HepG2 (cell line): ENCODE data around the gene TANGO2. TPM values are rescaled to one million over a fixed set of nuclear protein-coding genes. Genes with fewer than 3 reads are reported as not detected.

Experiments
- ATAC-seq: fragments of 200-7000 bp; cut with Tn5 transposase; 3 replicates; pipeline ENCODE4 v1.9.1; 2020; ENCODE audit warnings: mild to moderate bottlenecking, moderate library complexity
- BruUV-seq: library from RNA; stranded (reverse); fragments of 400-500 nt; replicated peaks from 2 replicates; lab custom pipeline; 2021; lab: Mats Ljungman, UMichigan
- CTCF ChIA-PET: fragments of 300-600 bp; formaldehyde crosslinking; extraction: SDS; loops from one replicate; lab custom pipeline; 2021; ENCODE audit warnings: low total read pairs, inconsistent platforms, low intra/inter-chr PET ratio; lab: Yijun Ruan, JAX
- POLR2A ChIA-PET: fragments of 350-600 bp; sonication (Branson Sonifier 250); formaldehyde crosslinking; loops from one replicate; lab custom pipeline; 2020; ENCODE audit warnings: antibody characterized with exemption, inconsistent platforms; lab: Yijun Ruan, JAX
- DNase-seq: peaks from one replicate; pipeline ENCODE4 v3.0.0-alpha.2; 2015; ENCODE audit warnings: low spot score
- FAIRE-seq: peaks from 3 replicates; lab custom pipeline; 2011; peaks lifted over from hg19 to GRCh38; lab: Jason Lieb, UNC
- H2AFZ ChIP-seq: one replicate; pipeline ENCODE4 v1.6.1; 2011; ENCODE audit warnings: low read length, inconsistent platforms
- H3K27ac ChIP-seq: fragments of 300-600 bp; 3 replicates; pipeline ENCODE4 v1.8.0; 2011; ENCODE audit warnings: mixed run types, mild to moderate bottlenecking, mixed read lengths, low read length, inconsistent platforms; ENCODE audit not compliant: insufficient read depth; ENCODE audit errors: extremely low read length
- H3K27me3 ChIP-seq, 2 experiments: fragments of 200-600 bp in 1 of 2; 2 replicates in 1 of 2; 3 replicates in 1 of 2; pipeline versions ENCODE4 v1.6.0 to v1.8.0; 2011; ENCODE audit warnings: low read length in 2 of 2, mild to moderate bottlenecking in 2 of 2, moderate library complexity in 2 of 2, inconsistent platforms in 1 of 2; ENCODE audit not compliant: insufficient read depth in 2 of 2, control insufficient read depth in 1 of 2
- H3K36me3 ChIP-seq, 2 experiments: fragments of 200-600 bp in 1 of 2; replicated peaks in 1 of 2; 2 replicates in 1 of 2; 3 replicates in 1 of 2; pipeline versions ENCODE4 v1.5.1 to v1.8.0; 2011; ENCODE audit warnings: low read length in 2 of 2, inconsistent platforms in 1 of 2; ENCODE audit not compliant: insufficient read depth in 2 of 2, control insufficient read depth in 1 of 2
- H3K4me1 ChIP-seq: 2 replicates; pipeline ENCODE4 v1.5.1; 2012; ENCODE audit warnings: low read length, inconsistent platforms; ENCODE audit not compliant: insufficient read depth
- H3K4me2 ChIP-seq: 2 replicates; pipeline ENCODE4 v1.6.0; 2011; ENCODE audit warnings: low read depth, low read length, inconsistent platforms
- H3K4me3 ChIP-seq, 3 experiments: fragments of 200-600 bp in 1 of 3; sonication (generic), shearing (Covaris generic) in 1 of 3; replicated peaks in 1 of 3; 2 replicates each; pipeline ENCODE4 v1.5.1; 2011 to 2016; ENCODE audit warnings: low read length in 3 of 3, inconsistent platforms in 2 of 3, low read depth in 2 of 3, mild to moderate bottlenecking in 2 of 3, control low read depth in 1 of 3, mixed read lengths in 1 of 3; ENCODE audit not compliant: insufficient read depth in 1 of 3
- H3K79me2 ChIP-seq: one replicate; pipeline ENCODE4 v1.6.1; 2011; ENCODE audit warnings: low read length, inconsistent platforms; ENCODE audit not compliant: insufficient read depth
- H3K9ac ChIP-seq: 2 replicates; pipeline ENCODE4 v1.6.0; 2011; ENCODE audit warnings: mild to moderate bottlenecking, low read depth, low read length, inconsistent platforms; ENCODE audit not compliant: insufficient read depth
- H3K9me3 ChIP-seq: 2 replicates; pipeline ENCODE4 v1.5.1; 2012; ENCODE audit warnings: mild to moderate bottlenecking, low read length
- H4K20me1 ChIP-seq: 2 replicates; pipeline ENCODE4 v1.6.0; 2011; ENCODE audit warnings: inconsistent platforms, mild to moderate bottlenecking, low read length, moderate library complexity; ENCODE audit not compliant: insufficient read depth
- HDAC2 ChIP-seq: sonication (generic); formaldehyde crosslinking; IDR thresholded peaks from 2 replicates; pipeline ENCODE4 v1.4.0; 2020; ENCODE audit warnings: missing genetic modification reagents
- KLF9 ChIP-seq: IDR thresholded peaks from 2 replicates; pipeline ENCODE4 v1.6.1; 2016; ENCODE audit warnings: low read depth
- PHF8 ChIP-seq: sonication (generic); formaldehyde crosslinking; IDR thresholded peaks from 2 replicates; pipeline ENCODE4 v1.5.0; 2020; ENCODE audit warnings: missing genetic modification reagents
- RAD51 ChIP-seq: fragments of 450-650 bp; IDR thresholded peaks from 2 replicates; pipeline ENCODE4 v1.6.1; 2016; ENCODE audit warnings: borderline replicate concordance
- TBX3 ChIP-seq: fragments of 450-650 bp; IDR thresholded peaks from 2 replicates; pipeline ENCODE4 v1.6.1; 2017; ENCODE audit warnings: antibody characterized with exemption, mild to moderate bottlenecking, inconsistent platforms, borderline replicate concordance
- U2AF1 ChIP-seq: fragments of 200-400 bp; formaldehyde crosslinking; optimal IDR thresholded peaks from 2 replicates; pipeline ENCODE3; 2017; ENCODE audit warnings: mild to moderate bottlenecking, low read depth, low read length
- ZKSCAN1 ChIP-seq: fragments of 150-350 bp; IDR thresholded peaks from 2 replicates; pipeline ENCODE4 v1.6.1; 2014; ENCODE audit warnings: low read length
- ZNF234 ChIP-seq: sonication (generic); formaldehyde crosslinking; conservative IDR thresholded peaks from 2 replicates; pipeline ENCODE4 v1.5.1; 2020; ENCODE audit warnings: mild to moderate bottlenecking, missing genetic modification reagents
- ZNF629 ChIP-seq: sonication (generic); formaldehyde crosslinking; conservative IDR thresholded peaks from 2 replicates; pipeline ENCODE4 v1.5.0; 2020; ENCODE audit warnings: missing genetic modification reagents
- ZNF879 ChIP-seq: sonication (generic); formaldehyde crosslinking; IDR thresholded peaks from 2 replicates; pipeline ENCODE4 v1.8.1; 2023; ENCODE audit warnings: missing genetic modification reagents
- WGBS: methylation state at CpG from one replicate; pipeline ENCODE4 v1.1.6; 2017; ENCODE audit warnings: low lambda C conversion rate; 5-methylcytosine and 5-hydroxymethylcytosine counted together
- in situ Hi-C: cut with HindIII; loops from 2 replicates; pipeline ENCODE4 v1.10.0; 2017; ENCODE audit warnings: low pct_unique_long_range_greater_than_20kb; ENCODE audit not compliant: extremely low pct_ligation_motif_present
- intact Hi-C: fragments of 100-400 bp; cut with micrococcal nuclease; formaldehyde crosslinking; loops from one replicate; pipeline ENCODE4 v1.10.0; 2022; ENCODE audit not compliant: unreplicated experiment
- polyA plus RNA-seq, 8 experiments: library from polyadenylated mRNA; depleted of rRNA in 3 of 8; stranded (reverse) in 7 of 8; unstranded in 1 of 8; fragments of >200 nt; fragmentation: Illumina TruSeq in 4 of 8; extraction: Trizol in 4 of 8; gene quantifications; 2 replicates each; pipeline versions ENCODE4 v1.2.1 to v1.2.3, GENCODE V29; 2011 to 2016; ENCODE audit warnings: low read depth in 4 of 8, missing spikeins in 1 of 8, mixed read lengths in 1 of 8; ENCODE audit not compliant: insufficient read depth in 1 of 8
- total RNA-seq, 5 experiments: library from RNA; depleted of rRNA; stranded (reverse); fragments of >200 nt; fragmentation: Illumina TruSeq; extraction: Trizol; gene quantifications; 2 replicates each; pipeline ENCODE4 v1.2.3, GENCODE V29; 2016; ENCODE audit warnings: low read depth in 1 of 5
- TF ChIP-seq, protein P1 (sequence below): sonication (generic); formaldehyde crosslinking; IDR thresholded peaks from 2 replicates; pipeline ENCODE4 v1.5.0; 2020; ENCODE audit warnings: missing genetic modification reagents
- TF ChIP-seq, protein P2 (sequence below): sonication (generic); formaldehyde crosslinking; IDR thresholded peaks from 2 replicates; pipeline ENCODE4 v1.8.0; 2022; ENCODE audit warnings: mild to moderate bottlenecking, missing genetic modification reagents, moderate library complexity
- TF ChIP-seq, protein P3 (sequence below): sonication (generic); formaldehyde crosslinking; IDR thresholded peaks from 2 replicates; pipeline ENCODE4 v1.5.0; 2020; ENCODE audit warnings: mild to moderate bottlenecking, missing genetic modification reagents, borderline replicate concordance

TANGO2 gene
- total and polyA plus RNA-seq, 2 of the 13 experiments (the other 11 are each of a cell fraction or from before 2014, with no cell fraction given): 12.9 to 14.8 TPM

DNA sequence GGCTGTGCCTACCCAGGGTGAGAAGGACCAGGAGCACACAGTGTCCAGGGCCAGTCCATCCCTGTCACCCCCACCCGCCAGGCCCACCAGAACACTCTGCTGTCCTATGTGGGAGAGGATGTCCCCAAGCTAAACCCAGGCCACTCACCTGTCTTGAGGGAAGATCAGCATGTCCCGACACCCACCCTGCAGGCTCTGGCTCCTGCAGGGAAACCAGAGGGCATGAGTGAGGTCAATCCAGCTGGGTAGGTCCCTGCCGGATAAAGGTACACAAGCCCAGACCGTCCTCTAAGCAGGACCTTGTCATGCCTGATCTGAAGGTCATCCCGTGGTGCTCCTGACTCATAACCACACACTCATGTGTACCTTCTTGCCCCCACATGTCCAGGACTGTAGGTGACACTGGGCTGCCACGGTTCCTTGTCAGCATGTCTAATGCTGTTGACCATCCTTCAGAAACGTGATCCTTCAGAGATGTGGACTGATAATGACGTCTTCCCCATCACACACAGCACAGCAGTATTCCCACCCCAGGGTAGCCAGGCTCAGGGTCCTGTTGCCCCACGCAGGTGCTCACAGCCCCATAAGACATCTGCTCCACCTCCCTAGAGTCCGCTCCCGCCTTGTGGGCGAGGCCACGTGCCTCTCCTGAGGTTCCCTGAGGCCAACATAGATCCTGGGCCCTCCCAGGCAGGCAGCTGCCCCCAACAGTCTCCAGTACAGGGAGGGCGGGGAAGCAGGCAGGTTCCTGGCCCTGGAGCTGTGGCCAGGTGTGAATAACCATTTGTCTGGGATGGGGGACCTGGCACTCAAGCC, 10.4 kb upstream of the TANGO2 start:
- Histone ChIP-seq H3K4me2 (0 out of 2 replicates have a peak overlapping the region, but pooled peaks have one; percentile 9), H3K27ac (peak overlapping the region; percentile 38), H3K9ac (peak overlapping the region; percentile 3), H3K27me3 (no peaks in the 10 kb centered on the region; a peak in 1 of 5 replicates), H4K20me1 (no peaks in the 10 kb centered on the region), H3K9me3 (no peaks in the 10 kb centered on the region), H2AFZ (no peak overlapping the region), H3K4me3 (no peak overlapping the region), H3K36me3 (no peaks in the 10 kb centered on the region; a peak in 1 of 5 replicates), H3K4me1 (peaks cover 54% of the 10 kb centered on the region), H3K79me2 (peaks cover 10% of the 10 kb centered on the region)
- WGBS: 85% methylated on average over 4 of the region's 14 CpGs
- in situ Hi-C loops (loop anchor here (5.0 kb wide), 1 partner anchor 38 kb away; no protein-coding TSS in a partner anchor), intact Hi-C loops (loop anchor here (10.0 kb wide), 1 partner anchor 64 kb away; no protein-coding TSS in a partner anchor)
- DNase-seq (peak; percentile 79), ATAC-seq (peak; percentile 83), FAIRE-seq (peak; percentile 85)
- no TSS peak for BruUV-seq
- ChIA-PET CTCF (interaction anchor here (1.2 kb wide), 1 partner anchor 40 kb away, joined by 3 read pairs; no protein-coding TSS in a partner anchor), POLR2A (interaction anchor here (0.7 to 1.0 kb wide), 2 partner anchors 48 to 107 kb away, joined by 3 to 6 read pairs; partner anchors contain the start of gene TRMT2A)
- TF ChIP-seq TBX3 (no peak), KLF9 (no peak), HDAC2 (CRISPR knock-in tag) (peak; percentile 58; the same call in 1 of the 2 replicates), ZNF879 (CRISPR knock-in tag) (no peak), ZKSCAN1 (no peak), ZNF234 (CRISPR knock-in tag) (no peak), RAD51 (no peak), U2AF1 (no peak), PHF8 (CRISPR knock-in tag) (peak; percentile 26; the same call in 1 of the 2 replicates), ZNF629 (no peak)
- TF ChIP-seq, protein P1, sequence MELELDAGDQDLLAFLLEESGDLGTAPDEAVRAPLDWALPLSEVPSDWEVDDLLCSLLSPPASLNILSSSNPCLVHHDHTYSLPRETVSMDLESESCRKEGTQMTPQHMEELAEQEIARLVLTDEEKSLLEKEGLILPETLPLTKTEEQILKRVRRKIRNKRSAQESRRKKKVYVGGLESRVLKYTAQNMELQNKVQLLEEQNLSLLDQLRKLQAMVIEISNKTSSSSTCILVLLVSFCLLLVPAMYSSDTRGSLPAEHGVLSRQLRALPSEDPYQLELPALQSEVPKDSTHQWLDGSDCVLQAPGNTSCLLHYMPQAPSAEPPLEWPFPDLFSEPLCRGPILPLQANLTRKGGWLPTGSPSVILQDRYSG (CRISPR knock-in tag): no peak
- TF ChIP-seq, protein P2, sequence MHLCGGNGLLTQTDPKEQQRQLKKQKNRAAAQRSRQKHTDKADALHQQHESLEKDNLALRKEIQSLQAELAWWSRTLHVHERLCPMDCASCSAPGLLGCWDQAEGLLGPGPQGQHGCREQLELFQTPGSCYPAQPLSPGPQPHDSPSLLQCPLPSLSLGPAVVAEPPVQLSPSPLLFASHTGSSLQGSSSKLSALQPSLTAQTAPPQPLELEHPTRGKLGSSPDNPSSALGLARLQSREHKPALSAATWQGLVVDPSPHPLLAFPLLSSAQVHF (CRISPR knock-in tag): no peak
- TF ChIP-seq, protein P3, sequence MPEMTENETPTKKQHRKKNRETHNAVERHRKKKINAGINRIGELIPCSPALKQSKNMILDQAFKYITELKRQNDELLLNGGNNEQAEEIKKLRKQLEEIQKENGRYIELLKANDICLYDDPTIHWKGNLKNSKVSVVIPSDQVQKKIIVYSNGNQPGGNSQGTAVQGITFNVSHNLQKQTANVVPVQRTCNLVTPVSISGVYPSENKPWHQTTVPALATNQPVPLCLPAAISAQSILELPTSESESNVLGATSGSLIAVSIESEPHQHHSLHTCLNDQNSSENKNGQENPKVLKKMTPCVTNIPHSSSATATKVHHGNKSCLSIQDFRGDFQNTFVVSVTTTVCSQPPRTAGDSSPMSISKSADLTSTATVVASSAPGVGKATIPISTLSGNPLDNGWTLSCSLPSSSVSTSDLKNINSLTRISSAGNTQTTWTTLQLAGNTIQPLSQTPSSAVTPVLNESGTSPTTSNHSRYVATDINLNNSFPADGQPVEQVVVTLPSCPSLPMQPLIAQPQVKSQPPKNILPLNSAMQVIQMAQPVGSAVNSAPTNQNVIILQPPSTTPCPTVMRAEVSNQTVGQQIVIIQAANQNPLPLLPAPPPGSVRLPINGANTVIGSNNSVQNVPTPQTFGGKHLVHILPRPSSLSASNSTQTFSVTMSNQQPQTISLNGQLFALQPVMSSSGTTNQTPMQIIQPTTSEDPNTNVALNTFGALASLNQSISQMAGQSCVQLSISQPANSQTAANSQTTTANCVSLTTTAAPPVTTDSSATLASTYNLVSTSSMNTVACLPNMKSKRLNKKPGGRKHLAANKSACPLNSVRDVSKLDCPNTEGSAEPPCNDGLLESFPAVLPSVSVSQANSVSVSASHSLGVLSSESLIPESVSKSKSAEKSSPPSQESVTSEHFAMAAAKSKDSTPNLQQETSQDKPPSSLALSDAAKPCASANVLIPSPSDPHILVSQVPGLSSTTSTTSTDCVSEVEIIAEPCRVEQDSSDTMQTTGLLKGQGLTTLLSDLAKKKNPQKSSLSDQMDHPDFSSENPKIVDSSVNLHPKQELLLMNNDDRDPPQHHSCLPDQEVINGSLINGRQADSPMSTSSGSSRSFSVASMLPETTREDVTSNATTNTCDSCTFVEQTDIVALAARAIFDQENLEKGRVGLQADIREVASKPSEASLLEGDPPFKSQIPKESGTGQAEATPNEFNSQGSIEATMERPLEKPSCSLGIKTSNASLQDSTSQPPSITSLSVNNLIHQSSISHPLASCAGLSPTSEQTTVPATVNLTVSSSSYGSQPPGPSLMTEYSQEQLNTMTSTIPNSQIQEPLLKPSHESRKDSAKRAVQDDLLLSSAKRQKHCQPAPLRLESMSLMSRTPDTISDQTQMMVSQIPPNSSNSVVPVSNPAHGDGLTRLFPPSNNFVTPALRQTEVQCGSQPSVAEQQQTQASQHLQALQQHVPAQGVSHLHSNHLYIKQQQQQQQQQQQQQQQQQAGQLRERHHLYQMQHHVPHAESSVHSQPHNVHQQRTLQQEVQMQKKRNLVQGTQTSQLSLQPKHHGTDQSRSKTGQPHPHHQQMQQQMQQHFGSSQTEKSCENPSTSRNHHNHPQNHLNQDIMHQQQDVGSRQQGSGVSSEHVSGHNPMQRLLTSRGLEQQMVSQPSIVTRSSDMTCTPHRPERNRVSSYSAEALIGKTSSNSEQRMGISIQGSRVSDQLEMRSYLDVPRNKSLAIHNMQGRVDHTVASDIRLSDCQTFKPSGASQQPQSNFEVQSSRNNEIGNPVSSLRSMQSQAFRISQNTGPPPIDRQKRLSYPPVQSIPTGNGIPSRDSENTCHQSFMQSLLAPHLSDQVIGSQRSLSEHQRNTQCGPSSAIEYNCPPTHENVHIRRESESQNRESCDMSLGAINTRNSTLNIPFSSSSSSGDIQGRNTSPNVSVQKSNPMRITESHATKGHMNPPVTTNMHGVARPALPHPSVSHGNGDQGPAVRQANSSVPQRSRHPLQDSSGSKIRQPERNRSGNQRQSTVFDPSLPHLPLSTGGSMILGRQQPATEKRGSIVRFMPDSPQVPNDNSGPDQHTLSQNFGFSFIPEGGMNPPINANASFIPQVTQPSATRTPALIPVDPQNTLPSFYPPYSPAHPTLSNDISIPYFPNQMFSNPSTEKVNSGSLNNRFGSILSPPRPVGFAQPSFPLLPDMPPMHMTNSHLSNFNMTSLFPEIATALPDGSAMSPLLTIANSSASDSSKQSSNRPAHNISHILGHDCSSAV: no peak
